Trophoblast cell (in vitro differentiated cells and primary cell): ENCODE results near the gene CENPQ.

Source experiments
- DNase-seq, 2 donors: peaks; one replicate each; pipeline ENCODE4 v3.0.0-alpha.2; 2016
- H2AFZ ChIP-seq: 2 replicates; pipeline ENCODE4 v1.6.1; 2013; ENCODE audit warnings: low read length, moderate library complexity, mild to moderate bottlenecking; ENCODE audit not compliant: insufficient read depth, poor library complexity
- H2AK5ac ChIP-seq: 2 replicates; pipeline ENCODE4 v1.6.1; 2013; ENCODE audit warnings: mild to moderate bottlenecking, low read length
- H2BK120ac ChIP-seq: 2 replicates; pipeline ENCODE4 v1.6.1; 2013; ENCODE audit warnings: low read length, mild to moderate bottlenecking, moderate library complexity; ENCODE audit not compliant: insufficient read depth, poor library complexity
- H2BK12ac ChIP-seq: 2 replicates; pipeline ENCODE4 v1.6.1; 2013; ENCODE audit warnings: mild to moderate bottlenecking, low read length, moderate library complexity
- H2BK5ac ChIP-seq: 2 replicates; pipeline ENCODE4 v1.6.1; 2013; ENCODE audit warnings: low read length, low read depth, moderate library complexity, mild to moderate bottlenecking; ENCODE audit not compliant: poor library complexity
- H3K14ac ChIP-seq: 2 replicates; pipeline ENCODE4 v1.6.1; 2013; ENCODE audit warnings: mild to moderate bottlenecking, low read length
- H3K18ac ChIP-seq: 2 replicates; pipeline ENCODE4 v1.6.1; 2013; ENCODE audit warnings: mild to moderate bottlenecking, low read length
- H3K23ac ChIP-seq: 2 replicates; pipeline ENCODE4 v1.6.1; 2013; ENCODE audit warnings: low read length
- H3K27ac ChIP-seq: 2 replicates; pipeline ENCODE4 v1.5.1; 2013; ENCODE audit warnings: low read depth, mild to moderate bottlenecking, inconsistent platforms, low read length, moderate library complexity
- H3K27me3 ChIP-seq: 2 replicates; pipeline ENCODE4 v1.6.1; 2013; ENCODE audit warnings: inconsistent platforms, mild to moderate bottlenecking, low read length, moderate library complexity; ENCODE audit not compliant: insufficient read depth
- H3K36me3 ChIP-seq, 2 experiments: 1 replicate in 1 of 2; 2 replicates in 1 of 2; pipeline ENCODE4 v1.6.1; 2013; ENCODE audit warnings: low read length in 2 of 2, mild to moderate bottlenecking in 2 of 2, moderate library complexity in 1 of 2; ENCODE audit not compliant: insufficient read depth in 2 of 2, control insufficient read depth in 1 of 2
- H3K4ac ChIP-seq: 2 replicates; pipeline ENCODE4 v1.6.1; 2013; ENCODE audit warnings: low read depth, mild to moderate bottlenecking, low read length, moderate library complexity
- H3K4me1 ChIP-seq, 2 experiments: 1 replicate in 1 of 2; 2 replicates in 1 of 2; pipeline ENCODE4 v1.6.1; 2013; ENCODE audit warnings: low read length in 2 of 2, mild to moderate bottlenecking in 2 of 2, moderate library complexity in 1 of 2; ENCODE audit not compliant: insufficient read depth in 2 of 2, control insufficient read depth in 1 of 2
- H3K4me2 ChIP-seq: 2 replicates; pipeline ENCODE4 v1.6.1; 2013; ENCODE audit warnings: inconsistent platforms, mild to moderate bottlenecking, low read length, moderate library complexity
- H3K4me3 ChIP-seq: 2 replicates; pipeline ENCODE4 v1.5.1; 2013; ENCODE audit warnings: mild to moderate bottlenecking, low read depth, low read length, inconsistent platforms
- H3K79me1 ChIP-seq: one replicate; pipeline ENCODE4 v1.6.1; 2013; ENCODE audit warnings: low read length
- H3K79me2 ChIP-seq: 2 replicates; pipeline ENCODE4 v1.6.1; 2013; ENCODE audit warnings: low read length, mild to moderate bottlenecking; ENCODE audit not compliant: control insufficient read depth, insufficient read depth, poor library complexity
- H3K9ac ChIP-seq: 2 replicates; pipeline ENCODE4 v1.6.1; 2013; ENCODE audit warnings: mild to moderate bottlenecking, low read length
- H3K9me3 ChIP-seq: 2 replicates; pipeline ENCODE4 v1.6.1; 2013; ENCODE audit warnings: low read depth, mild to moderate bottlenecking, control low read depth, inconsistent platforms, low read length; ENCODE audit not compliant: insufficient read depth
- H4K12ac ChIP-seq: 2 replicates; pipeline ENCODE4 v1.6.1; 2013; ENCODE audit warnings: low read depth, mild to moderate bottlenecking, low read length, moderate library complexity
- H4K8ac ChIP-seq: 2 replicates; pipeline ENCODE4 v1.6.1; 2013; ENCODE audit warnings: low read depth, mild to moderate bottlenecking, low read length, moderate library complexity
- H4K91ac ChIP-seq: one replicate; pipeline ENCODE4 v1.6.1; 2013; ENCODE audit warnings: low read depth, mild to moderate bottlenecking, low read length, moderate library complexity
- WGBS: extraction: QIAGEN DNeasy Blood & Tissue Kit; methylation state at CpG from one replicate; pipeline ENCODE4 v1.1.7; 2013; ENCODE audit warnings: missing lambda C conversion rate; ENCODE audit not compliant: insufficient read length, insufficient coverage; ENCODE audit errors: extremely low coverage; 5-methylcytosine and 5-hydroxymethylcytosine counted together

CENPQ gene

DNA sequence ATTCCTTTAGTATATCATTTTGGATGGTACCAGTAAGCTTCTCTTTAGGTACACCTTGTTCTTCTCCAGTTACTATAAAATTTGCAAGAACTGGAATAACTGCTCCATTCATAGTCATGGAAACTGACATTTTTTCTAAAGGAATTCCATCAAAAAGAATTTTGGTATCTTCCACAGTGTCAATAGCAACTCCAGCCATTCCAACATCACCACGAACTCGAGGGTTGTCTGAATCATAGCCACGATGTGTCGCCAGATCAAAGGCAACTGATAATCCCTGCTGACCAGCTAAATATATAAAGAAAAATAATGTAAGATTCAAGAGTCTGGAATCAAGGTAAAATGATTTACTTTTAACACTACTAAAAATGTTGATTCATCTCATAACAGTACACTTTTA is 5.4 kb upstream of the CENPQ start:
- Histone ChIP-seq H2BK12ac (no peak overlapping the region), H3K4me1 (no peaks in the 10 kb centered on the region), H3K27ac (no peak overlapping the region), H3K9ac (no peak overlapping the region), H4K91ac (no peak overlapping the region), H3K14ac (no peak overlapping the region), H4K8ac (no peak overlapping the region), H2AFZ (no peak overlapping the region), H3K4me2 (no peak overlapping the region), H2AK5ac (no peak overlapping the region), H3K79me1 (no peaks in the 10 kb centered on the region), H3K4me3 (no peak overlapping the region), H3K79me2 (no peaks in the 10 kb centered on the region), H2BK120ac (no peak overlapping the region), H3K36me3 (peaks cover 2 to 3% of the 10 kb centered on the region in 2 experiments), H3K27me3 (no peaks in the 10 kb centered on the region), H3K23ac (no peak overlapping the region), H2BK5ac (no peak overlapping the region), H3K18ac (no peak overlapping the region), H4K12ac (no peak overlapping the region), H3K4ac (no peak overlapping the region), H3K9me3 (no peaks in the 10 kb centered on the region)
- DNase-seq, result peak; percentile 43 to 81
- no CpG with 5 or more reads among the region's 4 CpGs for WGBS

DNA sequence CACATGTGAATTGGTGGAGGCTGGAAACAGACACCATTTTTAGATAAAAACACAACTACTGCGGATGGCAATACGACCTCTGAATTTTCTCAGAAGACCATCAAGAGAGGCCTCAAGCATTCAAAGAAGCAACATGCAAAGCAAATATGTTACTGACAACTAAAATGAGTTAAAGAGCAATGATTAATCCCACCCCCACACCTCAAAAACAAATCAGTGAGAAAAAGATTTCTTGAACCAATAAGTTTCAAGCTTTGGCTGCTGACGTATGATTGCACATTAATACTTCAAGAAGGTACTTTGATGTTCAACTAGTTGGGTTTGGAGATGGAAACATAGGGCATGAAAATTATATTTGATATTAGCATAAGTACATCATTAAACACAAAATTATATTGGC is 1.1 kb upstream of the CENPQ start:
- no peak overlapping the region for H2BK12ac ChIP-seq
- no peak overlapping the region for H3K4ac ChIP-seq
- H3K27me3 ChIP-seq, result no peaks in the 10 kb centered on the region
- no peak overlapping the region for H3K14ac ChIP-seq
- H3K4me2 ChIP-seq, result peak overlapping the region; percentile 34
- no peak overlapping the region for H3K4me3 ChIP-seq
- no peak overlapping the region for H4K8ac ChIP-seq
- peaks cover 2 to 3% of the 10 kb centered on the region in 2 experiments for H3K36me3 ChIP-seq
- no peak overlapping the region for H3K23ac ChIP-seq
- H3K27ac ChIP-seq, result no peak overlapping the region
- no peaks in the 10 kb centered on the region for H3K79me1 ChIP-seq
- no CpG with 5 or more reads among the region's 3 CpGs for WGBS
- H3K18ac ChIP-seq, result no peak overlapping the region
- peaks cover 2% of the 10 kb centered on the region for H3K79me2 ChIP-seq
- no peaks in the 10 kb centered on the region for H3K4me1 ChIP-seq
- no peak overlapping the region for H2AK5ac ChIP-seq
- no peak overlapping the region for H2AFZ ChIP-seq
- no peak overlapping the region for H2BK120ac ChIP-seq
- no peak overlapping the region for H2BK5ac ChIP-seq
- no peak for DNase-seq
- H3K9me3 ChIP-seq, result no peaks in the 10 kb centered on the region
- H3K9ac ChIP-seq, result no peak overlapping the region
- no peak overlapping the region for H4K91ac ChIP-seq
- H4K12ac ChIP-seq, result no peak overlapping the region

GRCh38 chr6:49462599-49462926 is 607 bp upstream of the CENPQ start:
- Histone ChIP-seq H3K18ac (no peak overlapping the region), H2BK120ac (no peak overlapping the region), H4K12ac (no peak overlapping the region), H3K79me2 (peaks cover 2% of the 10 kb centered on the region), H3K36me3 (peaks cover 2 to 3% of the 10 kb centered on the region in 2 experiments), H3K9ac (peak overlapping the region; percentile 79), H4K8ac (peak overlapping the region; percentile 49), H3K14ac (no peak overlapping the region), H3K23ac (no peak overlapping the region), H3K4me3 (peak overlapping the region; percentile 75), H2BK12ac (no peak overlapping the region), H3K9me3 (no peaks in the 10 kb centered on the region), H3K4me2 (peak overlapping the region; percentile 92), H3K27ac (no peak overlapping the region), H2AK5ac (no peak overlapping the region), H3K27me3 (no peaks in the 10 kb centered on the region), H2BK5ac (no peak overlapping the region), H4K91ac (no peak overlapping the region), H2AFZ (peak overlapping the region; percentile 68), H3K79me1 (no peaks in the 10 kb centered on the region), H3K4me1 (no peaks in the 10 kb centered on the region), H3K4ac (no peak overlapping the region)
- no peak for DNase-seq
- no CpG with 5 or more reads among the region's 7 CpGs for WGBS

DNA sequence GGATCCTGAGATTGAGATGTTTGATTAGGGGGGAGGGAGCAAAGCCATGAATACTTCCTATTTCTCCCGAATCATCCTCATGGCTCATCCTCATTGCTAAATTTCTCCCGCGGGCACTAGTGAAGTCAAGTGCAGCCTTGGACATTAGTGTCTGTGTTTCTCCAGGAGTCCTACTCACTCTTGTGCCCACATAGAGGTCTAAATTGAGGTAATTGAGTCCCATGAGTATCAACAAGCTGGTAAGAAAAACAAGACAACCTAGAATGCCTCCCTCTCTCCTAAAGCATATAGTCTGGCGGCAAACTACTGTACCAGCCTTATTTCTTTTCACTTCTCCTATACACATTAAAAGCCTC is 420 bp downstream of the CENPQ start:
- H2BK12ac ChIP-seq, result no peak overlapping the region

More for the DNA sequence above, 420 bp downstream of the CENPQ start:
- Histone ChIP-seq H3K27me3 (no peaks in the 10 kb centered on the region), H2BK120ac (no peak overlapping the region), H3K79me2 (peaks cover 2% of the 10 kb centered on the region), H3K4me2 (peak overlapping the region; percentile 89), H4K12ac (peak overlapping the region; percentile 38), H2AFZ (peak overlapping the region; percentile 59), H3K4ac (peak overlapping the region; percentile 34), H3K23ac (no peak overlapping the region), H2AK5ac (no peak overlapping the region), H3K4me3 (peak overlapping the region; percentile 74), H4K91ac (peak overlapping the region; percentile 29), H3K9ac (peak overlapping the region; percentile 84), H3K9me3 (no peaks in the 10 kb centered on the region), H3K27ac (no peak overlapping the region), H3K36me3 (peaks cover 2 to 3% of the 10 kb centered on the region in 2 experiments), H3K4me1 (no peaks in the 10 kb centered on the region), H4K8ac (peak overlapping the region; percentile 72), H3K18ac (peak overlapping the region; percentile 58), H2BK5ac (no peak overlapping the region), H3K79me1 (no peaks in the 10 kb centered on the region), H3K14ac (no peak overlapping the region)
- peak; percentile 1 to 23 for DNase-seq
- WGBS, result no CpG with 5 or more reads among the region's 4 CpGs
